Stomach smooth muscle (tissue), 2 donors: ENCODE measurements around the gene NHSL2.

Experiments
- H3K27ac ChIP-seq: one replicate; pipeline ENCODE4 v1.7.0; 2013; ENCODE audit warnings: mild to moderate bottlenecking, low read length, inconsistent platforms
- H3K27me3 ChIP-seq, 2 donors: one replicate each; pipeline ENCODE4 v1.7.0; 2013; ENCODE audit warnings: low read length in 2 of 2; ENCODE audit not compliant: insufficient read depth in 2 of 2, control insufficient read depth in 1 of 2
- H3K36me3 ChIP-seq, 2 donors: one replicate each; pipeline ENCODE4 v1.7.0; 2013; ENCODE audit warnings: low read length in 2 of 2; ENCODE audit not compliant: control insufficient read depth in 2 of 2, insufficient read depth in 2 of 2
- H3K4me1 ChIP-seq: one replicate; pipeline ENCODE4 v1.7.0; 2013; ENCODE audit warnings: low read length; ENCODE audit not compliant: control insufficient read depth, insufficient read depth
- H3K4me3 ChIP-seq, 2 donors: one replicate each; pipeline ENCODE4 v1.7.0; 2013; ENCODE audit warnings: low read length in 2 of 2
- H3K9ac ChIP-seq, 2 donors: one replicate each; pipeline ENCODE4 v1.7.0; 2013; ENCODE audit warnings: low read length in 2 of 2, mild to moderate bottlenecking in 1 of 2
- H3K9me3 ChIP-seq, 2 donors: one replicate each; pipeline ENCODE4 v1.7.0; 2013; ENCODE audit warnings: low read length in 2 of 2; ENCODE audit not compliant: control insufficient read depth in 2 of 2
- donor health status: healthy.
- donor health status: Pancreatic carcinoma.

Gene NHSL2

DNA sequence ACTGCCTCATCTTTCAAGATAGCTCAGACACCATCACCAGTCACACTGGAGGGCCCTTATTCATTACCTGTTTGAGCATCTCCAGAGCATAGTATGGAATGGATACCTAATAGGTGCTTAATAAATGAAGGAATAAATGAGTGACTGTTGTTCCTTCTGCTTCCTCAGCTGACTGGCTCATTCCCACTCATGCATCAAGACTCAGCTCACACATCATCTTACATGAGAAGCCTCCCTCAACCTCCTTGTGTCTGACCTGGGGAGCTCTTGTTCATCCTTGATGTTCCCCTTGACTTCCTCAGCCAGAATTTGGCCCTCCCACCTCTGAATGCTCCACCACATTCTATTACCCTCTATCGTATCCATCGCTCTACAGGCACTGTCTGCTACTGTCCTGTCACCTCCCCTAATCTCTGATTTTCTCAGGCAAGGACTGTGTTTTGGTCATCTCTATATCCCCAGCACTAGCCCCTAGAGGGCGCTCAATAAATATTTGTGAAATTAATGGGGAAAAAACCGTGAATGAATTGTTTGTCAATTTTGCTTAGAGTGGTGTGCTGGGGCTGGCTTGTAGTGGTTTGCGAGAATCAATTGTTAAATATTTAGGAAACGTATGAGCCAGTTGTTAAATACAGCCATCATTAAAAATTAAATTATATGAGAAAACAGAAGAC, 88.3 kb downstream of the NHSL2 start:
- H3K36me3 ChIP-seq = no peaks in the 10 kb centered on the region
- H3K9me3 ChIP-seq = no peaks in the 10 kb centered on the region
- H3K27me3 ChIP-seq = peaks cover 0 to 20% of the 10 kb centered on the region in 2 donors
- H3K4me3 ChIP-seq = no peak overlapping the region
- no peak overlapping the region for H3K27ac ChIP-seq
- peaks cover 10% of the 10 kb centered on the region for H3K4me1 ChIP-seq
- H3K9ac ChIP-seq = no peak overlapping the region

DNA sequence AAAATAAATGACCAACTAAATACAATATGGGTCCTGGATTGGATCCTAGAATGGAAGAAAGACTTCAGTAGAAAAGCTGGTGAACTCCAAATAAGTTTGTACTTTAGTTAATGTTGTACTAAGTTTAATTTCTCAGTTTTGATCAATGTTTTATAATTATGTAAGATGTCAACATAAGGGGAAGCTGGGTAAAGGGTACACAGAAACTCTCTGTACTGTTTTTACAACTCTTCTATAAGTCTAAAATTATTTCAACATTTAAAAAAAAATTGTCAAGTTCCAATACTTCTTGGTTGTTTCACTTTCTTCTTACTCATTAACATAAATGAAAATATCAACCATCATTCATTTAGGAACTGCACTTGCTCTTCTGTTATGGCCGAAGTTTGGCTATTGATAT, 88.9 kb downstream of the NHSL2 start:
- Histone ChIP-seq H3K9ac (no peak overlapping the region), H3K27ac (no peak overlapping the region), H3K4me1 (peaks cover 14% of the 10 kb centered on the region), H3K9me3 (no peaks in the 10 kb centered on the region), H3K27me3 (peaks cover 0 to 22% of the 10 kb centered on the region in 2 donors), H3K4me3 (no peak overlapping the region), H3K36me3 (no peaks in the 10 kb centered on the region)

DNA sequence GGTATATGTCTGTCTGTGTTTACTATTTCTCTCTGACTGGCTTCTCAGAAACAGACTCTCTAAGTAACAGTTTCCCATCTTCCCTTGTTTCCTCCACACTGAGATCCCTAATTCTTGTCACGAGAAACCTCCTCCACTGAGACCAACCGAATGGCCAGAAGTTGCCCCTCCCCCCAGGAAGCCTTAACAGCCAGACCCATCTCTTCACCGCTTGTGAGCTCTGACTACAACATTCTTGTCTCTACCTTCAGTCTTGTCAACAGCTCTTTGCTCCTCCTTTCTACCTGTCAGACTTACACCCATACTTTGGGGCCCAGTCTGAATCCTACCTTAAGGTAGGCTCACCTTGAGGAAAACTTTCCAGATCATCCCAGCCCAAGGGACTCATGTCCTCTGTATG, 90.8 kb downstream of the NHSL2 start:
- no peaks in the 10 kb centered on the region for H3K36me3 ChIP-seq
- H3K4me3 ChIP-seq = no peak overlapping the region
- H3K27ac ChIP-seq = no peak overlapping the region
- H3K27me3 ChIP-seq = peaks cover 0 to 23% of the 10 kb centered on the region in 2 donors
- no peaks in the 10 kb centered on the region for H3K9me3 ChIP-seq
- H3K4me1 ChIP-seq = peaks cover 14% of the 10 kb centered on the region
- no peak overlapping the region for H3K9ac ChIP-seq

DNA sequence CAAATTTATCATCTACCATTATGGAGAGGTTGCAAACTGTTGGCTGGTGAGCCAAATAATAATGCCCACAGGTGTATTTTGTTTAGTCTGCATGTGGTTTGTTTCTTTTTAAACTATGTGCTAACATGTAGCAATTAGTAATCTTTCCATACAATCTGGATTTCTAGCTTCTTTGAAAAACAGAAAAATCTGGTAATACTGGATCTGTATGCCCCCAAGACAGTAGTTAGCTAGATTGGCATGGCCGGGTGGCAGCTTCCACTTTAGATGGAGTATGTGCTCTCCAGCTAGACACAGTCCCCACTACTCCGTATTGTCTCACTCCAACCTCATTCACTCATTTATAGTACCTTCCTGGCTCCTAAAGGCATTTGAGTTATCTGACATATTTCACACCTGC, 91.3 kb downstream of the NHSL2 start:
- Histone ChIP-seq H3K4me1 (peaks cover 14% of the 10 kb centered on the region), H3K27me3 (peaks cover 0 to 23% of the 10 kb centered on the region in 2 donors), H3K9me3 (no peaks in the 10 kb centered on the region), H3K9ac (no peak overlapping the region), H3K4me3 (no peak overlapping the region), H3K27ac (no peak overlapping the region), H3K36me3 (no peaks in the 10 kb centered on the region)

GRCh38 chrX:72002875-72003274, 92.2 kb downstream of the NHSL2 start:
- H3K27ac ChIP-seq = no peak overlapping the region
- peaks cover 0 to 20% of the 10 kb centered on the region in 2 donors for H3K27me3 ChIP-seq
- no peaks in the 10 kb centered on the region for H3K9me3 ChIP-seq
- no peaks in the 10 kb centered on the region for H3K36me3 ChIP-seq
- H3K4me3 ChIP-seq = no peak overlapping the region
- H3K4me1 ChIP-seq = peaks cover 12% of the 10 kb centered on the region
- H3K9ac ChIP-seq = no peak overlapping the region

GRCh38 chrX:72003811-72004750, 93.4 kb downstream of the NHSL2 start:
- no peaks in the 10 kb centered on the region for H3K36me3 ChIP-seq
- peaks cover 12% of the 10 kb centered on the region for H3K4me1 ChIP-seq
- no peaks in the 10 kb centered on the region for H3K9me3 ChIP-seq
- no peak overlapping the region for H3K27ac ChIP-seq
- peaks cover 0 to 23% of the 10 kb centered on the region in 2 donors for H3K27me3 ChIP-seq
- H3K9ac ChIP-seq = peak overlapping the region in 1 of 2 donors; percentile 42
- H3K4me3 ChIP-seq = peak overlapping the region in 1 of 2 donors; percentile 35

DNA sequence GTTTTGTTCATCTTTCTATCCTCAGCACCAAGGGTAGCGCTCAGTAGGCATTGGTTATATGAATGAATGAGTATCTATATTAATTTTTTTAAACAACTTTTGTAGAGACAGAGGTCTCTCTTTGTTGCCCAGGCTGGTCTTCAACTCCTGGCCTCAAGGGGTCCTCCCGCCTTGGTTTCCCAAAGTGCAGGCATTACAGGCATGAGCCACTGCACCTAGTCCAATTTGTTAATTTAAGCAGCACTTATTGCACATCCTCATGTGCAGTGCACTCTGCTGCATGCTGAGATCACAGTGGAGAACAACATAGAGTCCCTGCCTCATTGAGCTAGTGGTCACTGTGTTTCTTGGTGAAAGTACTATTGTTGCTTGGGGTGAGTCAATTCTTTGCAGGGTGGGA, 94.4 kb downstream of the NHSL2 start:
- no peak overlapping the region for H3K9ac ChIP-seq
- H3K9me3 ChIP-seq = no peaks in the 10 kb centered on the region
- H3K27ac ChIP-seq = no peak overlapping the region
- H3K4me1 ChIP-seq = peaks cover 12% of the 10 kb centered on the region
- H3K4me3 ChIP-seq = no peak overlapping the region
- no peaks in the 10 kb centered on the region for H3K36me3 ChIP-seq
- peaks cover 0 to 25% of the 10 kb centered on the region in 2 donors for H3K27me3 ChIP-seq

DNA sequence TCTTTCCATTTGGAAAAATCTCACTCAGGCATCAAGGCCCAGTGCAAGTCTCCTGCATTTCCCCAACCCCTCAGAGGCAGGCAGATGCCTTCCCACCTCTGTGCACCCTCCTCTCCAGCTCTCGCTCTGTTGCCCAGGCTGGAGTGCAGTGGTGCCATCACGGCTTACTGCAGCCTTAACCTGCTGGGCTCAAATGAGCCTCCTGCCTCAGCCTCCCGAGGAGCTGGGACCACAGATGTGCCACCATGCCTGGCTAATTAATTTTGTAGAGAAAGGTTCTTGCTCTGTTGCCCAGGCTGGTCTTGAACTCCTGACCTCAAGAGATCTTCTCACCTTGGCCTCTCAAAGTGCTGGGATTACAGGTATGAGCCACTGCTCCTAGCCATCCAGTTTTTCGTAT, 95.8 kb downstream of the NHSL2 start:
- Histone ChIP-seq H3K27ac (no peak overlapping the region), H3K4me3 (no peak overlapping the region), H3K4me1 (peaks cover 12% of the 10 kb centered on the region), H3K36me3 (no peaks in the 10 kb centered on the region), H3K9ac (no peak overlapping the region), H3K9me3 (no peaks in the 10 kb centered on the region), H3K27me3 (peaks cover 0 to 22% of the 10 kb centered on the region in 2 donors)

GRCh38 chrX:72009731-72010130, 99.1 kb downstream of the NHSL2 start:
- Histone ChIP-seq H3K4me3 (no peak overlapping the region), H3K27me3 (peaks cover 0 to 15% of the 10 kb centered on the region in 2 donors), H3K36me3 (no peaks in the 10 kb centered on the region), H3K27ac (no peak overlapping the region), H3K4me1 (no peaks in the 10 kb centered on the region), H3K9me3 (no peaks in the 10 kb centered on the region), H3K9ac (no peak overlapping the region)

DNA sequence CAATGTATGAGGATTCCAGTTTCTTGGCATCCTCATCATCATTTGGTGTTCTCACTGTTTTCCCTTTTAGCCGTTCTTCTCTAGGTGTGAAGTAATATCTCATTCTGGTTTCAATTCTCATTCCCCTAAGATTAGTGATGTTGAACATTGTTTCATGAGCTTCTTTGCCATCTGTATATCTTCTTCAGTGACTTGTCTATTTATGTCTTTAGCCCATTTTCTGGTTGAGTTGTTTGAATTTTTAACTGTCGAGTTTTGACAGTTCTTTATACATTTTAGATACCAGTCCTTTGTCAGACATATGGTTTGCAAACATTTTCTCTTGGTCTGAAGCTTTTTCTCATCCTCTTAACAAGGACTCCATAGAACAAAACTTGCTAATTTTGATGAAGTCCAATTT, 101.1 kb downstream of the NHSL2 start:
- H3K4me1 ChIP-seq = no peaks in the 10 kb centered on the region
- no peak overlapping the region for H3K4me3 ChIP-seq
- no peaks in the 10 kb centered on the region for H3K9me3 ChIP-seq
- H3K27me3 ChIP-seq = peaks cover 0 to 10% of the 10 kb centered on the region in 2 donors
- H3K27ac ChIP-seq = no peak overlapping the region
- H3K9ac ChIP-seq = no peak overlapping the region
- no peaks in the 10 kb centered on the region for H3K36me3 ChIP-seq

DNA sequence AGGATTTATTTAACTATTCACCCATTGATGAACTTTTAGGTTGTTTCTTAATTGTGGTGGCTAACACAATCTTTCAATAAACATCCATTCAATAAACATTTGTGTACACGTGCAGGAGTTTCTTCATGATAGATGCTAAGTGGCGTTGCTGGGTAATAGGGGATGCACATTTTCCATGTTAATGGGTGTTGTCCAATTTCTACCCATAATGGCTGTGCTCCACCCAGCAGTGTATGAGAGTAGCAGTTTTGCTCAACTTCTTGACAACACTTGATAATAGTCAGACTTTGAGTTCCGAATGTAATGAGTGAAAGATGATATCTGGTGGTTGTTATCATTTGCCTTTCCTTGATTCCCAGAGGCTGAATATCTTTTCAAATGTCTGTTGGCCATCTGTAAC, 104.7 kb downstream of the NHSL2 start:
- Histone ChIP-seq H3K36me3 (no peaks in the 10 kb centered on the region), H3K27me3 (peaks cover 0 to 15% of the 10 kb centered on the region in 2 donors), H3K9ac (no peak overlapping the region), H3K4me3 (no peak overlapping the region), H3K27ac (no peak overlapping the region), H3K9me3 (no peaks in the 10 kb centered on the region), H3K4me1 (peaks cover 20% of the 10 kb centered on the region)
